NCI-H2029 (cell line): Measurements from ENCODE around the gene LCNL1.

Source experiments
- DNase-seq: peaks from one replicate; lab custom pipeline; 2025; lab: John Stamatoyannopoulos, UW

The LCNL1 gene

GRCh38 chr9:137011907-137012675 is 29.3 kb downstream of the LCNL1 start:
- no peak for DNase-seq

- no peak for DNase-seq
Observed at GRCh38 chr9:137012694-137013570, 30.1 kb downstream of the LCNL1 start.

- DNase-seq, result no peak
Observed at GRCh38 chr9:137013571-137013940, 30.8 kb downstream of the LCNL1 start.

GRCh38 chr9:137014166-137014565 is 31.4 kb downstream of the LCNL1 start:
- DNase-seq, result no peak

GRCh38 chr9:137014776-137015539 is 32.2 kb downstream of the LCNL1 start:
- DNase-seq, result no peak

- no peak for DNase-seq
Observed at GRCh38 chr9:137015540-137015930, 32.7 kb downstream of the LCNL1 start.

GRCh38 chr9:137015976-137016375 is 33.2 kb downstream of the LCNL1 start:
- no peak for DNase-seq

GRCh38 chr9:137016436-137016835 is 33.6 kb downstream of the LCNL1 start:
- no peak for DNase-seq

GRCh38 chr9:137017071-137017470 is 34.3 kb downstream of the LCNL1 start:
- DNase-seq, result no peak

GRCh38 chr9:137017791-137018497 is 35.2 kb downstream of the LCNL1 start:
- no peak for DNase-seq

- DNase-seq, result no peak
Observed at GRCh38 chr9:137018761-137019559, 36.2 kb downstream of the LCNL1 start.

GRCh38 chr9:137019891-137020683 is 37.3 kb downstream of the LCNL1 start:
- no peak for DNase-seq

GRCh38 chr9:137020771-137021567 is 38.2 kb downstream of the LCNL1 start:
- no peak for DNase-seq

- no peak for DNase-seq
Observed at GRCh38 chr9:137021568-137021978, 38.8 kb downstream of the LCNL1 start.

- DNase-seq, result peak; percentile 95
Observed at GRCh38 chr9:137021979-137022661, 39.3 kb downstream of the LCNL1 start.

- DNase-seq, result no peak
Observed at GRCh38 chr9:137022662-137023008, 39.8 kb downstream of the LCNL1 start.

GRCh38 chr9:137023157-137023556 is 40.4 kb downstream of the LCNL1 start:
- DNase-seq, result no peak

- DNase-seq, result no peak
Observed at GRCh38 chr9:137023583-137023991, 40.8 kb downstream of the LCNL1 start.

- DNase-seq, result peak; percentile 89
Observed at GRCh38 chr9:137025517-137025966, 42.7 kb downstream of the LCNL1 start.
